Epithelial cell of prostate (primary cell): Measurements from ENCODE around the gene SLC6A13.
"Not testable (repeated sequence)": the region's sequence is repeated elsewhere in the genome, so short reads cannot be mapped to it uniquely, and the experiment has no call there.

Experiments
- DNase-seq: peaks from one replicate; pipeline ENCODE4 v3.0.0-alpha.2; 2011; ENCODE audit warnings: low read depth, low spot score
- H3K27ac ChIP-seq: fragments of 450-650 bp; 2 replicates; pipeline ENCODE4 v1.5.1; 2017; ENCODE audit warnings: mild to moderate bottlenecking

The SLC6A13 gene

GRCh38 chr12:218728-219590 is 43.7 kb downstream of the SLC6A13 start:
- DNase-seq = no peak
- no peak overlapping the region for H3K27ac ChIP-seq

GRCh38 chr12:218221-218620 is 44.4 kb downstream of the SLC6A13 start:
- H3K27ac ChIP-seq = no peak overlapping the region
- no peak for DNase-seq

- not testable (repeated sequence) for H3K27ac ChIP-seq, DNase-seq
Measured at GRCh38 chr12:217029-217428, 45.6 kb downstream of the SLC6A13 start.

GRCh38 chr12:215116-215515 is 47.5 kb downstream of the SLC6A13 start:
- no peak overlapping the region for H3K27ac ChIP-seq
- no peak for DNase-seq

GRCh38 chr12:214003-214741 is 48.5 kb downstream of the SLC6A13 start, which contains the start of gene SLC6A12:
Gene SLC6A12 (minus strand): TSS chr12:214157. CDS start chr12:209986, 4,171 bp downstream.
- no peak within 1 kb of the TSS for H3K27ac ChIP-seq
- no peak for DNase-seq

- no peak for DNase-seq
- no peak overlapping the region for H3K27ac ChIP-seq
Measured at GRCh38 chr12:213527-213932, 49.1 kb downstream of the SLC6A13 start.

GRCh38 chr12:212715-213526 is 49.7 kb downstream of the SLC6A13 start:
- H3K27ac ChIP-seq = no peak overlapping the region
- DNase-seq = no peak

GRCh38 chr12:212415-212714 is 50.3 kb downstream of the SLC6A13 start:
- DNase-seq = no peak
- H3K27ac ChIP-seq = no peak overlapping the region

- no peak overlapping the region for H3K27ac ChIP-seq
- DNase-seq = no peak
Measured at GRCh38 chr12:211639-212414, 50.8 kb downstream of the SLC6A13 start.

GRCh38 chr12:211142-211465 is 51.5 kb downstream of the SLC6A13 start:
- DNase-seq = no peak
- H3K27ac ChIP-seq = no peak overlapping the region

- no peak overlapping the region for H3K27ac ChIP-seq
- no peak for DNase-seq
Measured at GRCh38 chr12:210277-211141, 52.1 kb downstream of the SLC6A13 start.

GRCh38 chr12:209851-210250 is 52.8 kb downstream of the SLC6A13 start:
- no peak overlapping the region for H3K27ac ChIP-seq
- no peak for DNase-seq

- no peak overlapping the region for H3K27ac ChIP-seq
- DNase-seq = no peak
Measured at GRCh38 chr12:209246-209645, 53.4 kb downstream of the SLC6A13 start.

- no peak overlapping the region for H3K27ac ChIP-seq
- no peak for DNase-seq
Measured at GRCh38 chr12:208813-209212, 53.8 kb downstream of the SLC6A13 start.

- no peak overlapping the region for H3K27ac ChIP-seq
- no peak for DNase-seq
Measured at GRCh38 chr12:207804-208203, 54.8 kb downstream of the SLC6A13 start.

- no peak for DNase-seq
- H3K27ac ChIP-seq = no peak overlapping the region
Measured at GRCh38 chr12:206746-207440, 55.7 kb downstream of the SLC6A13 start.

- DNase-seq = no peak
- no peak overlapping the region for H3K27ac ChIP-seq
Measured at GRCh38 chr12:205026-205425, 57.6 kb downstream of the SLC6A13 start.

- DNase-seq = no peak
- H3K27ac ChIP-seq = no peak overlapping the region
Measured at GRCh38 chr12:204261-204678, 58.4 kb downstream of the SLC6A13 start.
